Neural progenitor cell (in vitro differentiated cells): ENCODE results near the gene EHD2. TPM values are rescaled to one million over a fixed set of nuclear protein-coding genes. Genes with fewer than 3 reads are reported as not detected.
A peak's percentile ranks its signal among the peaks of the same experiment; 100 is the strongest.

Experiments
- DNase-seq: peaks from one replicate; pipeline ENCODE4 v3.0.0-alpha.2; 2016; ENCODE audit warnings: low spot score
- H2AFZ ChIP-seq: fragments of 200-600 bp; sonication (generic); replicated peaks from 2 replicates; pipeline ENCODE4 v1.6.1; 2016; ENCODE audit warnings: antibody characterized with exemption
- H3F3A ChIP-seq: fragments of 200-600 bp; sonication (generic); 2 replicates; pipeline ENCODE4 v1.6.1; 2016; ENCODE audit warnings: antibody characterized with exemption, low read depth
- H3K27ac ChIP-seq: fragments of 200-600 bp; sonication (generic); 2 replicates; pipeline ENCODE4 v1.5.1; 2016; ENCODE audit warnings: mild to moderate bottlenecking
- H3K27me3 ChIP-seq: fragments of 200-600 bp; sonication (generic); 2 replicates; pipeline ENCODE4 v1.6.1; 2016; ENCODE audit warnings: mild to moderate bottlenecking, moderate library complexity
- H3K36me3 ChIP-seq: fragments of 200-600 bp; sonication (generic); 2 replicates; pipeline ENCODE4 v1.5.1; 2016
- H3K4me1 ChIP-seq: fragments of 200-600 bp; sonication (generic); 2 replicates; pipeline ENCODE4 v1.6.1; 2016; ENCODE audit warnings: mixed run types
- H3K4me2 ChIP-seq: fragments of 200-600 bp; sonication (generic); 2 replicates; pipeline ENCODE4 v1.6.1; 2016
- H3K4me3 ChIP-seq: fragments of 200-600 bp; sonication (generic); 2 replicates; pipeline ENCODE4 v1.5.1; 2016
- H3K79me2 ChIP-seq: fragments of 200-600 bp; sonication (generic); 2 replicates; pipeline ENCODE4 v1.6.1; 2016; ENCODE audit warnings: low read depth
- H3K9ac ChIP-seq: fragments of 200-600 bp; sonication (generic); 2 replicates; pipeline ENCODE4 v1.6.1; 2016
- H3K9me3 ChIP-seq: fragments of 200-600 bp; sonication (generic); 2 replicates; pipeline ENCODE4 v1.5.1; 2016; ENCODE audit warnings: low read depth
- H4K20me1 ChIP-seq: fragments of 200-600 bp; sonication (generic); 2 replicates; pipeline ENCODE4 v1.6.1; 2016; ENCODE audit warnings: low read depth
- H3K27ac Mint-ChIP-seq: 3 replicates; pipeline ENCODE4 v1.8.0; 2021; ENCODE audit warnings: mixed read lengths
- H3K27me3 Mint-ChIP-seq: 2 replicates; pipeline ENCODE4 v1.8.0; 2022; ENCODE audit warnings: low read depth, mild to moderate bottlenecking, inconsistent platforms, moderate library complexity, mixed read lengths; ENCODE audit not compliant: insufficient read depth
- H3K36me3 Mint-ChIP-seq: 3 replicates; pipeline ENCODE4 v1.8.0; 2021; ENCODE audit warnings: mixed read lengths
- H3K4me1 Mint-ChIP-seq: 3 replicates; pipeline ENCODE4 v1.8.0; 2021; ENCODE audit warnings: mixed read lengths
- H3K4me3 Mint-ChIP-seq: 3 replicates; pipeline ENCODE4 v1.8.0; 2021; ENCODE audit warnings: mild to moderate bottlenecking, moderate library complexity, mixed read lengths
- H3K9me3 Mint-ChIP-seq: 3 replicates; pipeline ENCODE4 v1.8.0; 2020; ENCODE audit warnings: mixed read lengths
- CTCF ChIP-seq: fragments of 200-600 bp; sonication (generic); IDR thresholded peaks from 2 replicates; pipeline ENCODE4 v1.5.1; 2017; ENCODE audit warnings: antibody characterized with exemption, mild to moderate bottlenecking
- EZH2 ChIP-seq: fragments of 200-600 bp; sonication (generic); IDR thresholded peaks from 2 replicates; pipeline ENCODE4 v1.6.1; 2017; ENCODE audit warnings: antibody characterized with exemption, mild to moderate bottlenecking, moderate library complexity
- EZH2phosphoT487 ChIP-seq: fragments of 200-600 bp; sonication (generic); IDR thresholded peaks from 2 replicates; pipeline ENCODE4 v1.6.1; 2017; ENCODE audit warnings: antibody characterized with exemption
- total RNA-seq: library from RNA; depleted of rRNA; stranded (reverse); fragments of >200 nt; gene quantifications from 2 replicates; pipeline ENCODE4 v1.2.3, GENCODE V29; 2015; ENCODE audit warnings: low replicate concordance

The EHD2 gene
- total RNA-seq, 1 donor from 2014 or later, result 1.5 TPM

GRCh38 chr19:47703301-47703700 lies 9.9 kb upstream of the EHD2 start:
- no peaks in the 10 kb centered on the region for H3K9me3 ChIP-seq
- peaks cover 10% of the 10 kb centered on the region for H3F3A ChIP-seq
- peak overlapping the region; percentile 21 for H3K27ac Mint-ChIP-seq
- H3K4me2 ChIP-seq, result no peak overlapping the region
- peaks cover 8% of the 10 kb centered on the region for H3K36me3 Mint-ChIP-seq
- H3K27ac ChIP-seq, result no peak overlapping the region
- H3K79me2 ChIP-seq, result no peaks in the 10 kb centered on the region
- H3K4me1 ChIP-seq, result no peaks in the 10 kb centered on the region
- no peaks in the 10 kb centered on the region for H3K27me3 ChIP-seq
- no peak overlapping the region for H2AFZ ChIP-seq
- H3K9me3 Mint-ChIP-seq, result no peaks in the 10 kb centered on the region
- TF ChIP-seq CTCF (no peak), EZH2 (no peak), EZH2phosphoT487 (no peak)
- peaks cover 2% of the 10 kb centered on the region for H3K27me3 Mint-ChIP-seq
- peaks cover 14% of the 10 kb centered on the region for H4K20me1 ChIP-seq
- no peak for DNase-seq
- no peak overlapping the region for H3K4me3 ChIP-seq
- H3K4me3 Mint-ChIP-seq, result no peak overlapping the region
- no peak overlapping the region for H3K9ac ChIP-seq
- H3K4me1 Mint-ChIP-seq, result no peaks in the 10 kb centered on the region
- H3K36me3 ChIP-seq, result peaks cover 3% of the 10 kb centered on the region

- no peaks in the 10 kb centered on the region for H3K9me3 ChIP-seq
- H3K4me1 Mint-ChIP-seq, result no peaks in the 10 kb centered on the region
- peaks cover 6% of the 10 kb centered on the region for H3F3A ChIP-seq
- peak overlapping the region; percentile 14 for H3K4me3 Mint-ChIP-seq
- no peak overlapping the region for H3K4me3 ChIP-seq
- H2AFZ ChIP-seq, result no peak overlapping the region
- H3K9me3 Mint-ChIP-seq, result no peaks in the 10 kb centered on the region
- no peak overlapping the region for H3K27ac ChIP-seq
- H3K4me2 ChIP-seq, result no peak overlapping the region
- H3K27me3 ChIP-seq, result no peaks in the 10 kb centered on the region
- H3K79me2 ChIP-seq, result no peaks in the 10 kb centered on the region
- peaks cover 3% of the 10 kb centered on the region for H3K36me3 ChIP-seq
- no peak overlapping the region for H3K27ac Mint-ChIP-seq
- H3K4me1 ChIP-seq, result no peaks in the 10 kb centered on the region
- TF ChIP-seq EZH2phosphoT487 (no peak), EZH2 (no peak), CTCF (no peak)
- no peak overlapping the region for H3K9ac ChIP-seq
- peaks cover 8% of the 10 kb centered on the region for H3K36me3 Mint-ChIP-seq
- H4K20me1 ChIP-seq, result peaks cover 7% of the 10 kb centered on the region
- DNase-seq, result no peak
- peaks cover 4% of the 10 kb centered on the region for H3K27me3 Mint-ChIP-seq
Observed at GRCh38 chr19:47704024-47704423, 9.2 kb upstream of the EHD2 start.

GRCh38 chr19:47704656-47705055 lies 8.6 kb upstream of the EHD2 start:
- no peaks in the 10 kb centered on the region for H3K4me1 Mint-ChIP-seq
- Histone ChIP-seq H3K36me3 (peaks cover 3% of the 10 kb centered on the region), H3K79me2 (no peaks in the 10 kb centered on the region), H3K4me2 (no peak overlapping the region), H3K9ac (no peak overlapping the region), H2AFZ (no peak overlapping the region), H4K20me1 (peaks cover 2% of the 10 kb centered on the region), H3K9me3 (no peaks in the 10 kb centered on the region), H3K4me3 (no peak overlapping the region), H3K27ac (no peak overlapping the region), H3F3A (peaks cover 5% of the 10 kb centered on the region), H3K4me1 (no peaks in the 10 kb centered on the region), H3K27me3 (no peaks in the 10 kb centered on the region)
- no peaks in the 10 kb centered on the region for H3K9me3 Mint-ChIP-seq
- DNase-seq, result no peak
- no peak for TF ChIP-seq EZH2
- no peak for TF ChIP-seq CTCF
- no peak for TF ChIP-seq EZH2phosphoT487
- H3K27me3 Mint-ChIP-seq, result peaks cover 4% of the 10 kb centered on the region
- no peak overlapping the region for H3K27ac Mint-ChIP-seq
- H3K36me3 Mint-ChIP-seq, result peaks cover 8% of the 10 kb centered on the region
- H3K4me3 Mint-ChIP-seq, result no peak overlapping the region
